K562 (cell line): ENCODE results near the gene HNRNPA2B1. TPM values are rescaled to one million over a fixed set of nuclear protein-coding genes. Genes with fewer than 3 reads are reported as not detected.

Experiments
- ATAC-seq: fragments of 200-7000 bp; cut with Tn5 transposase; 3 replicates; pipeline ENCODE4 v1.9.1; 2020; ENCODE audit warnings: moderate library complexity
- BruUV-seq: library from RNA; stranded (reverse); fragments of 400-500 nt; replicated peaks from 2 replicates; lab custom pipeline; 2021; lab: Mats Ljungman, UMichigan
- CTCF ChIA-PET: fragments of 300-600 bp; formaldehyde crosslinking; extraction: SDS; loops from one replicate; lab custom pipeline; 2021; ENCODE audit warnings: low intra/inter-chr PET ratio; lab: Yijun Ruan, JAX
- POLR2A ChIA-PET: fragments of 300-600, 350-650 bp; sonication (Branson Sonifier 250); formaldehyde crosslinking; extraction: SDS; loops from one replicate; lab custom pipeline; 2021; ENCODE audit warnings: antibody characterized with exemption, inconsistent platforms; lab: Yijun Ruan, JAX
- DNase-seq, 4 experiments: peaks; one replicate each; pipeline versions ENCODE4 v3.0.0 to v3.0.0-alpha.2; 2011 to 2018; ENCODE audit warnings: low spot score in 3 of 4, mixed read lengths in 3 of 4; ENCODE audit errors: extremely low read depth in 1 of 4
- FAIRE-seq: peaks from 2 replicates; lab custom pipeline; 2011; peaks lifted over from hg19 to GRCh38; lab: Jason Lieb, UNC
- H2AFZ ChIP-seq: 2 replicates; pipeline ENCODE4 v1.6.0; 2011; ENCODE audit warnings: low read depth, low read length, control low read depth, inconsistent platforms
- H3K27ac ChIP-seq: fragments of 200-600 bp; 3 replicates; pipeline ENCODE4 v1.8.0; 2011; ENCODE audit warnings: low read depth, mild to moderate bottlenecking, control low read depth, inconsistent platforms, low read length, moderate library complexity, mixed read lengths; ENCODE audit errors: extremely low read depth
- H3K27me3 ChIP-seq, 2 experiments: fragments of 300-600 bp in 1 of 2; 2 replicates in 1 of 2; 3 replicates in 1 of 2; pipeline versions ENCODE4 v1.6.0 to v1.8.0; 2011; ENCODE audit warnings: inconsistent platforms in 2 of 2, low read length in 2 of 2, mild to moderate bottlenecking in 1 of 2, mixed read lengths in 1 of 2, moderate library complexity in 1 of 2; ENCODE audit not compliant: control insufficient read depth in 2 of 2, insufficient read depth in 2 of 2
- H3K36me3 ChIP-seq: fragments of 300-600 bp; 3 replicates; pipeline ENCODE4 v1.8.0; 2011; ENCODE audit warnings: mild to moderate bottlenecking, low read length, inconsistent platforms; ENCODE audit not compliant: control insufficient read depth, insufficient read depth
- H3K4me1 ChIP-seq, 2 experiments: fragments of 200-600 bp in 1 of 2; replicated peaks in 1 of 2; 2 replicates in 1 of 2; 3 replicates in 1 of 2; pipeline versions ENCODE4 v1.5.1 to v1.8.0; 2011; ENCODE audit warnings: inconsistent platforms in 2 of 2, low read length in 2 of 2, mild to moderate bottlenecking in 1 of 2, mixed read lengths in 1 of 2, moderate library complexity in 1 of 2; ENCODE audit not compliant: control insufficient read depth in 2 of 2, insufficient read depth in 2 of 2
- H3K4me2 ChIP-seq: 2 replicates; pipeline ENCODE4 v1.6.1; 2011; ENCODE audit warnings: low read length, control low read depth, inconsistent platforms, mixed read lengths; ENCODE audit not compliant: insufficient read depth
- H3K4me3 ChIP-seq: fragments of 200-600 bp; sonication (generic), shearing (Covaris generic); 2 replicates; pipeline ENCODE4 v1.5.1; 2016; ENCODE audit warnings: control low read depth, inconsistent platforms
- H3K79me2 ChIP-seq: fragments of 200-600 bp; 3 replicates; pipeline ENCODE4 v1.8.0; 2011; ENCODE audit warnings: low read length, inconsistent platforms; ENCODE audit not compliant: control insufficient read depth, insufficient read depth
- H3K9ac ChIP-seq, 2 experiments: 2 replicates each; pipeline versions ENCODE4 v1.6.0 to v1.6.1; 2011; ENCODE audit warnings: low read depth in 2 of 2, low read length in 2 of 2, control low read depth in 1 of 2, inconsistent platforms in 1 of 2, mild to moderate bottlenecking in 1 of 2, mixed read lengths in 1 of 2; ENCODE audit not compliant: insufficient read depth in 1 of 2
- H3K9me1 ChIP-seq: one replicate; pipeline ENCODE4 v1.6.0; 2011; ENCODE audit warnings: inconsistent platforms, mild to moderate bottlenecking, low read length, moderate library complexity; ENCODE audit not compliant: control insufficient read depth, insufficient read depth
- H3K9me3 ChIP-seq: replicated peaks from 2 replicates; pipeline ENCODE4 v1.5.1; 2011; ENCODE audit warnings: low read depth, low read length, inconsistent platforms; ENCODE audit not compliant: control insufficient read depth, insufficient read depth
- H4K20me1 ChIP-seq: replicated peaks from 2 replicates; pipeline ENCODE4 v1.6.1; 2011; ENCODE audit warnings: low read length, inconsistent platforms, mixed read lengths; ENCODE audit not compliant: control insufficient read depth, insufficient read depth
- BDP1 ChIP-seq: IDR thresholded peaks from 3 replicates; pipeline ENCODE4 v1.6.1; 2011; ENCODE audit not compliant: insufficient read length, insufficient read depth
- CHD1 ChIP-seq: fragments of 200-600 bp; sonication (generic); IDR thresholded peaks from one replicate; pipeline ENCODE4 v1.6.1; 2012; ENCODE audit warnings: mild to moderate bottlenecking, moderate library complexity, low read length, inconsistent platforms
- CXXC5 ChIP-seq: fragments of 250-450 bp; sonication (Bioruptor Pico); IDR thresholded peaks from 2 replicates; pipeline ENCODE4 v1.8.0; 2022; ENCODE audit warnings: inconsistent platforms, mild to moderate bottlenecking, moderate library complexity
- KLF16 ChIP-seq: IDR thresholded peaks from 2 replicates; pipeline ENCODE4 v1.6.1; 2016; ENCODE audit warnings: antibody characterized with exemption
- NEUROD1 ChIP-seq: fragments of 150-350 bp; IDR thresholded peaks from 2 replicates; pipeline ENCODE4 v1.6.1; 2014; ENCODE audit warnings: borderline replicate concordance, low read length, low read depth; ENCODE audit not compliant: partially characterized antibody
- NR1H2 ChIP-seq: sonication (generic); formaldehyde crosslinking; IDR thresholded peaks from 2 replicates; pipeline ENCODE4 v1.4.0; 2020; ENCODE audit warnings: mild to moderate bottlenecking, missing genetic modification reagents
- POLR2G ChIP-seq: fragments of 200-400 bp; formaldehyde crosslinking; IDR thresholded peaks from 2 replicates; pipeline ENCODE4 v1.6.1; 2017; ENCODE audit warnings: low read depth, mild to moderate bottlenecking, antibody characterized with exemption, low read length, moderate library complexity
- PRMT5 ChIP-seq: sonication (generic); formaldehyde crosslinking; IDR thresholded peaks from 2 replicates; pipeline ENCODE4 v1.5.0; 2020; ENCODE audit warnings: missing genetic modification reagents
- ZNF431 ChIP-seq: sonication (generic); formaldehyde crosslinking; IDR thresholded peaks from 2 replicates; pipeline ENCODE4 v1.8.0; 2022; ENCODE audit warnings: mild to moderate bottlenecking, missing genetic modification reagents
- WGBS: fragments of 100-300 bp; shearing (Covaris generic); methylation state at CpG from one replicate; pipeline ENCODE4 v1.1.6; 2016; ENCODE audit warnings: low coverage, mixed read lengths; ENCODE audit not compliant: insufficient coverage; ENCODE audit errors: missing lambda C conversion rate; 5-methylcytosine and 5-hydroxymethylcytosine counted together
- in situ Hi-C: fragments of 300-500 bp; cut with MboI; formaldehyde crosslinking; loops from 4 replicates; pipeline ENCODE4 v1.15.0; 2018; ENCODE audit warnings: inconsistent platforms, mixed read lengths
- intact Hi-C: fragments of 100-400 bp; cut with micrococcal nuclease; formaldehyde crosslinking; loops from 2 replicates; pipeline ENCODE4 v1.14.2; 2022
- polyA plus RNA-seq, 8 experiments: library from polyadenylated mRNA; depleted of rRNA in 4 of 8; stranded (reverse) in 5 of 8; unstranded in 3 of 8; fragments of >200 nt; fragmentation: Nextera tagmentation in 2 of 8; fragmentation: Illumina TruSeq in 1 of 8; extraction: Ambion mirVana in 2 of 8; extraction: Trizol in 1 of 8; gene quantifications; 2 replicates each; pipeline versions ENCODE4 v1.2.1 to v1.2.3, GENCODE V29; 2011 to 2014; ENCODE audit warnings: inconsistent platforms in 1 of 8, missing spikeins in 1 of 8
- total RNA-seq, 7 experiments: library from RNA; depleted of rRNA in 6 of 7; stranded (reverse); fragments of >200 nt in 6 of 7; fragmentation: Illumina TruSeq in 2 of 7; extraction: Trizol in 2 of 7; gene quantifications; 2 replicates each; pipeline versions ENCODE4 v1.2.1 to v1.2.3, GENCODE V29; 2011 to 2021; ENCODE audit warnings: low replicate concordance in 1 of 7
- TF ChIP-seq, protein P1 (sequence below): fragments of 450-650 bp; formaldehyde crosslinking; conservative IDR thresholded peaks from 2 replicates; pipeline ENCODE4 v1.4.0; 2022; ENCODE audit warnings: mild to moderate bottlenecking, missing genetic modification characterization
- TF ChIP-seq, protein P2 (sequence below): fragments of 250-450 bp; sonication (Bioruptor Pico); IDR thresholded peaks from 2 replicates; pipeline ENCODE4 v1.4.0; 2020; ENCODE audit warnings: mild to moderate bottlenecking
- TF ChIP-seq, protein P3 (sequence below): fragments of 450-650 bp; formaldehyde crosslinking; IDR thresholded peaks from 2 replicates; pipeline ENCODE4 v1.4.0; 2022; ENCODE audit warnings: missing genetic modification characterization
- TF ChIP-seq, protein P4 (sequence below): sonication (generic); formaldehyde crosslinking; IDR thresholded peaks from 2 replicates; pipeline ENCODE4 v1.8.0; 2022; ENCODE audit warnings: missing genetic modification reagents, mild to moderate bottlenecking, borderline replicate concordance
- TF ChIP-seq, protein P5 (sequence below), 2 experiments: fragments of 450-650 bp; IDR thresholded peaks; 2 replicates each; pipeline ENCODE4 v1.6.1; 2016

The HNRNPA2B1 gene
- total and polyA plus RNA-seq, 9 of the 15 experiments (the other 6 are each of a cell fraction or from before 2014, with no cell fraction given) = 630 to 1,989 (median 865) TPM

DNA sequence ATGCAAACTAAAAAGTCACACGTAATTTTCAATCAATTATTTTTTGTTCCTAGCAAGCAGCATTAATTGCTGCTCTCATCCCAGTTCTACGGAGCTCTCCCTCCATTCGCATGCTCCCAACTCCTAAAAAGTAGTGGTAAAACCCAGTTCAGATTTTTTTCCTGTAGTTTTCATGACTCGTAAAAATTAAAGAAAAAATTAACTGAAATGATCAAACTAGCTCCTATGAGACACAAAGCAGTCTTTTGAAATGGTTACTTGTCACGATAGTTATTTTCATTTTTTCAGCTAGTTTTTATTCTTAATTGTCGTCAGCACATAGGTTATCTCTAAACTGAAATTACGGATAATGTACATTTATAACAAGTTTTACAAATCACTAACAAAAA is 1.8 kb downstream of the HNRNPA2B1 start:
- peaks cover 57% of the 10 kb centered on the region for H4K20me1 ChIP-seq
- intact Hi-C loops (no loop called here), in situ Hi-C loops (loop anchor here (5.0 kb wide), 1 partner anchor 89 kb away; no protein-coding TSS in a partner anchor)
- H3K79me2 ChIP-seq = peaks cover 93% of the 10 kb centered on the region
- no peak for FAIRE-seq
- ChIA-PET POLR2A (interaction anchor here (0.7 to 5.1 kb wide), 28 partner anchors 7 to 337 kb away, joined by 3 to 80 read pairs (median 5); partner anchors contain the start of gene NFE2L3), CTCF (interaction anchor here (1.7 kb wide), 1 partner anchor 108 kb away, joined by 10 read pairs; no protein-coding TSS in a partner anchor)
- H3K4me2 ChIP-seq = peak overlapping the region; percentile 89
- peak overlapping the region; percentile 97 for H3K27ac ChIP-seq
- no peaks in the 10 kb centered on the region for H3K27me3 ChIP-seq
- WGBS = under 1% methylated on average over 7 of the region's 7 CpGs
- peak overlapping the region; percentile 99; a peak in 3 of 4 replicates for H3K9ac ChIP-seq
- ATAC-seq = no peak
- no peak overlapping the region for H2AFZ ChIP-seq
- H3K4me1 ChIP-seq = peaks cover 3 to 26% of the 10 kb centered on the region in 2 experiments; a peak in 3 of 5 replicates
- H3K4me3 ChIP-seq = peak overlapping the region; percentile 76
- no peaks in the 10 kb centered on the region for H3K9me1 ChIP-seq
- H3K9me3 ChIP-seq = no peaks in the 10 kb centered on the region
- peaks cover 70% of the 10 kb centered on the region for H3K36me3 ChIP-seq
- no TSS peak for BruUV-seq
- DNase-seq = no peak
- TF ChIP-seq, protein P1, sequence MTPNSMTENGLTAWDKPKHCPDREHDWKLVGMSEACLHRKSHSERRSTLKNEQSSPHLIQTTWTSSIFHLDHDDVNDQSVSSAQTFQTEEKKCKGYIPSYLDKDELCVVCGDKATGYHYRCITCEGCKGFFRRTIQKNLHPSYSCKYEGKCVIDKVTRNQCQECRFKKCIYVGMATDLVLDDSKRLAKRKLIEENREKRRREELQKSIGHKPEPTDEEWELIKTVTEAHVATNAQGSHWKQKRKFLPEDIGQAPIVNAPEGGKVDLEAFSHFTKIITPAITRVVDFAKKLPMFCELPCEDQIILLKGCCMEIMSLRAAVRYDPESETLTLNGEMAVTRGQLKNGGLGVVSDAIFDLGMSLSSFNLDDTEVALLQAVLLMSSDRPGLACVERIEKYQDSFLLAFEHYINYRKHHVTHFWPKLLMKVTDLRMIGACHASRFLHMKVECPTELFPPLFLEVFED (CRISPR knock-in tag) = no peak
- TF ChIP-seq NR1H2 (CRISPR knock-in tag) (no peak), BDP1 (no peak), ZNF431 (CRISPR knock-in tag) (no peak), NEUROD1 (no peak), POLR2G (peak; percentile 73), CXXC5 (CRISPR knock-in tag) (no peak), KLF16 (no peak), CHD1 (peak; percentile 82), PRMT5 (CRISPR knock-in tag) (no peak)
- TF ChIP-seq, protein P2, sequence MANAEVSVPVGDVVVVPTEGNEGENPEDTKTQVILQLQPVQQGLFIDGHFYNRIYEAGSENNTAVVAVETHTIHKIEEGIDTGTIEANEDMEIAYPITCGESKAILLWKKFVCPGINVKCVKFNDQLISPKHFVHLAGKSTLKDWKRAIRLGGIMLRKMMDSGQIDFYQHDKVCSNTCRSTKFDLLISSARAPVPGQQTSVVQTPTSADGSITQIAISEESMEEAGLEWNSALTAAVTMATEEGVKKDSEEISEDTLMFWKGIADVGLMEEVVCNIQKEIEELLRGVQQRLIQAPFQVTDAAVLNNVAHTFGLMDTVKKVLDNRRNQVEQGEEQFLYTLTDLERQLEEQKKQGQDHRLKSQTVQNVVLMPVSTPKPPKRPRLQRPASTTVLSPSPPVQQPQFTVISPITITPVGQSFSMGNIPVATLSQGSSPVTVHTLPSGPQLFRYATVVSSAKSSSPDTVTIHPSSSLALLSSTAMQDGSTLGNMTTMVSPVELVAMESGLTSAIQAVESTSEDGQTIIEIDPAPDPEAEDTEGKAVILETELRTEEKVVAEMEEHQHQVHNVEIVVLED (CRISPR knock-in tag) = no peak
- TF ChIP-seq, protein P3, sequence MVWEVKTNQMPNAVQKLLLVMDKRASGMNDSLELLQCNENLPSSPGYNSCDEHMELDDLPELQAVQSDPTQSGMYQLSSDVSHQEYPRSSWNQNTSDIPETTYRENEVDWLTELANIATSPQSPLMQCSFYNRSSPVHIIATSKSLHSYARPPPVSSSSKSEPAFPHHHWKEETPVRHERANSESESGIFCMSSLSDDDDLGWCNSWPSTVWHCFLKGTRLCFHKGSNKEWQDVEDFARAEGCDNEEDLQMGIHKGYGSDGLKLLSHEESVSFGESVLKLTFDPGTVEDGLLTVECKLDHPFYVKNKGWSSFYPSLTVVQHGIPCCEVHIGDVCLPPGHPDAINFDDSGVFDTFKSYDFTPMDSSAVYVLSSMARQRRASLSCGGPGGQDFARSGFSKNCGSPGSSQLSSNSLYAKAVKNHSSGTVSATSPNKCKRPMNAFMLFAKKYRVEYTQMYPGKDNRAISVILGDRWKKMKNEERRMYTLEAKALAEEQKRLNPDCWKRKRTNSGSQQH (CRISPR knock-in tag) = no peak
- TF ChIP-seq, protein P4, sequence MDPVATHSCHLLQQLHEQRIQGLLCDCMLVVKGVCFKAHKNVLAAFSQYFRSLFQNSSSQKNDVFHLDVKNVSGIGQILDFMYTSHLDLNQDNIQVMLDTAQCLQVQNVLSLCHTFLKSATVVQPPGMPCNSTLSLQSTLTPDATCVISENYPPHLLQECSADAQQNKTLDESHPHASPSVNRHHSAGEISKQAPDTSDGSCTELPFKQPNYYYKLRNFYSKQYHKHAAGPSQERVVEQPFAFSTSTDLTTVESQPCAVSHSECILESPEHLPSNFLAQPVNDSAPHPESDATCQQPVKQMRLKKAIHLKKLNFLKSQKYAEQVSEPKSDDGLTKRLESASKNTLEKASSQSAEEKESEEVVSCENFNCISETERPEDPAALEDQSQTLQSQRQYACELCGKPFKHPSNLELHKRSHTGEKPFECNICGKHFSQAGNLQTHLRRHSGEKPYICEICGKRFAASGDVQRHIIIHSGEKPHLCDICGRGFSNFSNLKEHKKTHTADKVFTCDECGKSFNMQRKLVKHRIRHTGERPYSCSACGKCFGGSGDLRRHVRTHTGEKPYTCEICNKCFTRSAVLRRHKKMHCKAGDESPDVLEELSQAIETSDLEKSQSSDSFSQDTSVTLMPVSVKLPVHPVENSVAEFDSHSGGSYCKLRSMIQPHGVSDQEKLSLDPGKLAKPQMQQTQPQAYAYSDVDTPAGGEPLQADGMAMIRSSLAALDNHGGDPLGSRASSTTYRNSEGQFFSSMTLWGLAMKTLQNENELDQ (CRISPR knock-in tag) = no peak
- TF ChIP-seq, protein P5, sequence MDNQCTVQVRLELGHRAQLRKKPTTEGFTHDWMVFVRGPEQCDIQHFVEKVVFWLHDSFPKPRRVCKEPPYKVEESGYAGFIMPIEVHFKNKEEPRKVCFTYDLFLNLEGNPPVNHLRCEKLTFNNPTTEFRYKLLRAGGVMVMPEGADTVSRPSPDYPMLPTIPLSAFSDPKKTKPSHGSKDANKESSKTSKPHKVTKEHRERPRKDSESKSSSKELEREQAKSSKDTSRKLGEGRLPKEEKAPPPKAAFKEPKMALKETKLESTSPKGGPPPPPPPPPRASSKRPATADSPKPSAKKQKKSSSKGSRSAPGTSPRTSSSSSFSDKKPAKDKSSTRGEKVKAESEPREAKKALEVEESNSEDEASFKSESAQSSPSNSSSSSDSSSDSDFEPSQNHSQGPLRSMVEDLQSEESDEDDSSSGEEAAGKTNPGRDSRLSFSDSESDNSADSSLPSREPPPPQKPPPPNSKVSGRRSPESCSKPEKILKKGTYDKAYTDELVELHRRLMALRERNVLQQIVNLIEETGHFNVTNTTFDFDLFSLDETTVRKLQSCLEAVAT (IDR thresholded peaks at IDR 0.05) = 0 out of 4 replicates have a peak, but pooled peaks of 1 of the 2 experiments have one; percentile 1
